Measurements from ENCODE around the gene EPHB6.

EPHB6 gene

DNA sequence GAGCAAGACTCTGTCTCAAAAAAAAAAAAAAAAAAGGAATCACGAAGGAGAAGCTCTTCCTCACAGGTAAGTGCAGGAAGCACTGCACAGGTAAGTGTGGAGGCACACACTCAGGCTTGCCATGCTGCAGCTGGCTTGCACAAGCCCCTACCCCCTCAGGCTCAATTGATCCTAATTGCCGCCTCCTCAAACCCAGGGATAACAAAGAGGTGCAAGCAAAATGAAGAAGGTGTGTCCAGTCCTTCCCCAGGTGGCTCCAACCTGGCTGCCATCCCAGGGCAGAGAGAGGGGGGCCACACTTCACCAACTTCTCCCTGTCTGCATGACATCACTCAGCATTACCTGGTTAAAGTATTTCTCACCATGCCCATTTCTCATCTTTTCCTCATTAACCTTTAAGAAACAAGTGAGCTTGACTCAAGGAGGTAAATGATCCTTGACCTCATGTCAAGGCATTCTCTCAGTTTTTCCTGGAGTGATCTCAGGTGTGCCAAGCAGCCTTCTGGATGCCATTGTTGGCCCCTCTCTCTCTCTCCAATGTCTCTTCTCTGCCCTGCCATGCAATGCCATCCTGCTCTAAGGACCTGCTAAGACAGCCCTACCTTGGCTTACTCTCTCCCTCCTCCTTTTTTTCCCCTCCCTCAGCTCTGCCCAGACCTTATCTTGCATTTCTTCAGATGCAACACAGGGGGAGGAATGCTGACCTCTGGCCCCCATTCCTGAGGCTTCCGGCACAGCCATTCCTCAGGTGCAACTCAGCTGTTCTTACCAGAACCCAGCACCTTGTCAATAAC lies 43.7 kb downstream of the EPHB6 start:
- ATAC-seq: no peak

DNA sequence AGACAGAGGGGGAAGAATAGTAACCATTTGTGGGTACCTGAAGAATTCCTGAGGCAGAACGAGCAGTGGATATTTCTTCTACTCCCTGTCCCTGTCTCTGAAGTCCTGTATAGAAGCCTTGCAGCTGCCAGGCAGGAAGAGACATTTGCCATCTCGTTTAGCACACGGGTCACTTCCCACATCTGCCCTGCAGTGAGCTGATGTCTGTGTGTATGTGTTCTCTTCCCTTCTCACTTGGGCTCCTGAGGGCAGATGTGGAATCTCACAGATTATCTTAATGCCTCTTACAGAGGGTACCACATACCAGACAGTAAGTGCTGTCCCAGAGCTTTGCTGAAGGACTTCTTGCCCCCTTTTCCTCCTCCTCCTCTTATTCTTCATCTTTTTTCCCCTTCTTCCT lies 44.8 kb downstream of the EPHB6 start:
- no peak for ATAC-seq

DNA sequence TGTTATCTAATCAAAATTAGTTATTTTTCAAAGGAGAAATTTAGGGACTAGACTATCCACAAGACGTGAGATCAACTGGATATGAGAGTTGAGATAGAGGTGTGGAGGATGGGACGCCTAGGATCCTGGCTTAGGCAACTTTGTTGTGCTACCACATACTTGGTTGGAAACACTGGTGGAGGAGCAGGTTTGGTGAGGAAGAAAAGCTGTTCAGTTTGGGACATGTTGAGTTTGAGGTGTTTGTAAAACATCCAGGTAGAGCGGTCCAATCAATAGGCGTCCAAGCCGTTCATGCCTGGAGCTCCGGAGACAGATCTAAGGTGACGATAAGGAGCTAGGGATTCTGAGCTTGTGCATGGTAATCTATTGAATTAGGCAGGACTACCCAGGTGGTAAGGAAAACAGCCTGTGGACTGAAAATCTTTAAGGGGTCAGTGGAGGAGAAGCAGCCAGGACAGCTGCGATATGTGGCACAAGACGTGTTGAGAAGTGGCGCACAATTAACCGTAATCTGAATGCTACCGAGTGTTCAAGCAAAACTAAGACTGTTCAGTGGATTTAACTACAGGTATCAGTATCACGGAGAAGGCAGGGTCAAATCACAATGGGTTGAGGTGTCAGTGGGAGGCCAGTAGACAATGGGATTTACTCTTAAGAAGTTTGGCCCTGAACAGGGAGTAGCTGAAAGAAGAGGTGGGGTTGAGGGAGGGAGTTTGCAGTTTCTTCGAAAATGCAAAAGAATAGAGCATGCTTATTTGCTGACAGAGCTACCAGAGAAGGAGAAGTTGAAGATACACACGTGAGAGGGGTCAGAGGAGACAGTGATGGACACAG lies 46.8 kb downstream of the EPHB6 start:
- no peak for ATAC-seq

DNA sequence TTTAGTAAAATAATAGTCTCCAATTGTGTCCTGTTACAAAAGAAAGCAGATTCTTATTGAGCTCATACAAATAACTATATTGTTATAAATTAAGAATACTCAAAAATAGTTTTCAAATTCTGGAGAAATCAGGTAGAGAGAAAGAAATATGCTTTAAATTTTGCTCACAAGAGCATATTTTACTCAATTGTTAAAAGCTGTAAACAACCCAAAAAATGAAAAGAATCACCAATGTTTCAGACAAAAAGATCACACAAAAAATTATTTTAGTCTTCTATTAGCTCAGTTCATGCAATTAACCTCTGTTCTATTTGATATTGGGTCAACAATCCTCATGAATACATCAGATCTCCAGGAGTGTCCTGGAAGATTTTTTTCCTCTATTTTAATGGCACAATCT lies 49.3 kb downstream of the EPHB6 start:
- no peak for ATAC-seq

DNA sequence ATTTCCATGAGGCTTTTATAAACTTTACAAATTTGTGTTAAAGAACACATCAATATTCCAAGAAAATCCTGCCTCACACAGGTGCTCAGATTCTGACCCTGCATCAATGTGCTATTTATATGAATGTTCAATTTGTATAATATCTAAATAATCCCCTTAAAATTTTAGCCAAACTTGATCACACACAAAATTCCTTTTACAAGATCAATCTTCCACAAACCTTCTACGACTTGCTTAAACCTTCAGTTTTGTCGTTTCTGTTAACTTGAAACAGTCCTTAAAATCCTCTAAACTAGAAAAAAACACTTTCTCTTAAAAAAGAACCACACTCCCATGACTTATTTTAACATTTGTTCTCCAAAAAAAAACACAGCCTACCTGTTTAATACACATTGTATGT lies 50.9 kb downstream of the EPHB6 start:
- no peak for ATAC-seq

DNA sequence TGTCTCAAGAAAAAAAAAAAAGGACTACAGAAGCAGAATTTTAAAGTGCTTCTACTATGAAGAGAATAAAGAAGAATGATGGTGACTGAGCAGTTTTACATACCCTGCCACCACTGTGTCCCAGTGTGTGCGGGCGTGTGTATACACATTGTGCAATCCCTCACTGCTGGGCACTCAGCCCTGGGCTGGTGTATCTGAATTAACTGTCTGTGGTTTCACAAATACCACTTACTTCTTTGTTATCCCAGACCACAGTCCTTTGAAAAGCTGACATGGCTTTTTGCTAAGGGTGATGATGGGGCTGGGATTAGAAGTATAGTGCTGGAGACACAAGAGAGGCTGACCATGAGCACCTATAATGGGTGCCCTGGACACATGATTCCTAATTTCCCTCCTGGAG lies 51.8 kb downstream of the EPHB6 start:
- ATAC-seq: no peak

DNA sequence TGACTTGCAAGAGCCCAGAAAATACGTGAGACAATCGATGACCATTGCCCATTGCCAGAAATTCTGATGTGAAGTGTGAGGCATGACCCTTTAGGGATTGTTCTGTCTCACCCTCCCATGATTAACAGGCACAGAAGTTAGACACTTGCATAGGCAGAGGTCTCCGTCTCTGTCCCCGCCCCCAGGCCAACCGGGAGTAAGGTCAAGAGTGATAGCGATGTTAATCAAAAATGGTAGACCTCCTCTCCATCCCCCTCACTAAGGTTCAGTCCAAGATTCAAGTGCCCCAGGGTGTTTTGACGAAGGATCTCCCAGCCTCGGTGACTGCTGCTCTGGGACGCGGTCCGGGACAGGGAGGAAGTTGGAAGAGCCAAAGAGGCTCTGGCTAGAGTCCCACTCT lies 53.4 kb downstream of the EPHB6 start:
- no peak for ATAC-seq

DNA sequence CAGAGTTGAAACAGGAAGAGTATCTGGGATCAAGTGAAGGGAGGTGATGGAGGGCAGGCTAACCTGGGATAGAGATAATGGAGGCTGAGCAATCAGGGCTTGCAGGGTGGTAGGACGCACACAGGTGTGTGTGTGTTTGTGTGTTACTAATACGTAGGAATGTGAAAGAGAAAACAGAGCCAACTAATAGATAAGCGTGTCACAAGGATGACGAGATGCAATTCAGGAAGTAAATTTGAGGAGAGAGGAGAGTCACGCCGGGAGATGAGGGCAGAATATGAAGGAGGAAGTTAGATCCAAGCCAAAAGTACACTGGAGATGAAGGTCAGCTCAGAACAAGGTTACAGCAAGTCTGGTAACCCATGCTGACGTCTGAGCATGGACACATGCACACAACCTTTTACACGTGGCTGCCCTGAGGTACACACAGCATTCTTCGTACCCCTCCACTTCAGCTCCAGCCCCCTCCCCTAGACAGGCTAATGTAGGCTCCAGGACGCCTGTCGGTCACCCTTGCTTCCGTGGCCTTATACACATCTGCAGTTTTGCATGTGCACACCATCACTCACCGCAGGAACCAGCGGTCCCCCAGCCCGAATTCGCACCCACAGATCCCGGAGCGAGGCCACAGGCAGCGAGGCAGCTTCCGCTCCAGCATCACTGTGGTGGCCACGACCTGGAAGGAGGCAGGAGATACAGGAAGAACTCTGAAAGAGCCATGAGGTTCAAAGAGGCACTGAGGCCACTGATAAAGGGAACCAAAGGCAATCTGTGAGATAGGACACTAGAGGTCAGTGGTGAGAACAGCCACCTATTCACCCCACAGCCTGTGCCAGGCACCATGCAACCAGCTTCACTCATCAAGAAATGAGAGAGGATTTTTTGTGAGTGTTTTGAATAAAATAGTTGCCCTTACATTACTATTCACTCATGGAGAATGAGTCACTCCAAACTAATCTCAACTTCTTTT lies 54.3 kb downstream of the EPHB6 start:
- no peak for ATAC-seq

DNA sequence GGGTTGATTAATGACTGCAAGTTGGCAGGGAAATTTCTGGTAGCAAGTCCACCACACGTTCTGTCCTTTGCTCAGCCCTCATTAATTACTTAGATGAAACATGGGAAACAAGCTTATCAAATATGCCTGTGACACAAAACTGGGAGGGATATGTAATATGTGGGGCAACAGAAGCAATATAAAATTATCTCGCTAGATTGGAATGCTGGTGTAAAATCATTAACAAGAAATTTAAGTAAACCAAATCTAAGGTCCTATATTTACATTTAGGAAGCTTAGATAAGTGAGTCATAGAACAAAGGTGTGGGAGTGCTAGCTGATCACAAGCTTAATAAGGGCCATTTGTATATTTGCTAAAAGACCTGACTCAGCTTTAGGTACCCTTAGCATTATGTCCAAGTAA lies 55.2 kb downstream of the EPHB6 start:
- ATAC-seq: no peak

DNA sequence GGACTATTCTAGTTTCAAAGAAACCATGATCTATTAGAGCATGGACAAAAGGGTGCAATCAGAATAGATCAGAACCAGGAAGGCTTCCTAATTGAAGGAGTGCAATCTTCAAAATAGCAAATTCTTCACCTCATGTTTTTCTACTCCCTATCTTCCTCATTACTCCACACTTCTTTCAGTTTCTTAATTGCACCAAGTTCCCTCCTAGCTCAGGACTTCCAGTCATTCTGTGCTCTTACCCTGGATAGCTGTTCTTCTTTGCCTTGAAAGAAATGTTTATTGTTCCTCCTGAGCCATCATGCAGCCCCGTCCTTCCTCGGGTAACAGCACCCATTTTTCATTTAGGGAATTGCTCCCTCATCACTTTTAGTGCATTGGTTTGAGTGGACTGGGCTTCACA lies 55.6 kb downstream of the EPHB6 start:
- ATAC-seq: no peak

DNA sequence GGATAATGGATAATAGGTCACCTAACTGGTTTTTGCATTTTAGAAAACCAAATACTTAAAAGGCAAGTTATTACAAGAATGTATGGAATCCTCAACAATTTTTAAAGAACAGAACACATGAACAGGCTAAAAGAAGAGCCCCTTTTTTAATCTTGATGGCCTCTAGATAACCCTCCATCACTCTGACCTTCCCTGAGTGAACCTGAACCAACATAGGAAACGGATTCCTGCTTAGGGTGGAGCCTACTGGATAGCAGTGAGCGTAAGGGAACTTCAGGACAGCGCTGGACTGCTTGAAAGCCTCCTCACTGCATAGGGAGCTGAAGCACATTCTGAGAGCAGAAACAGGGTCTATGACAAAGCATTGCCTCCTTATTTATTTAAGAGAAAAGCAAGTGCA lies 58.2 kb downstream of the EPHB6 start:
- no peak for ATAC-seq

DNA sequence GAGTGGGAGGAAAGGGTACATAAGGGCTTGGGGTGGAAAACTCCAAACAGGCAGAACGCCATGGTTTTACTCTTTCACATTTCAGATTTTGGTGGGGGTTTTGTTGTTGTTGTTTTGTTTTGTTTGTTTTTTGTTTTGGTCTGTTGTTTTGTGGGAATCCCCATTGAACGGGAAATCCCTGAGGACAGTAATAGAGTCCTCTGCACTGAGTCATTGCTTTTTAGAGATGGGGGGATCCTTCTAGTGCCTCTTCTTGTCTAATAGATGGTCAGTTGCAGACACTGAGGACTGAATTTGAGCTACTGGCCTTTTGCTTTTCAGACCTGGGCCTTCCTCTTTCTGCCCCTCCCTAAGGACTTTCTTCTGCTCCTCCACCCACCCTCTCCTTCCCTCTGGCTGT lies 58.7 kb downstream of the EPHB6 start:
- ATAC-seq: no peak

DNA sequence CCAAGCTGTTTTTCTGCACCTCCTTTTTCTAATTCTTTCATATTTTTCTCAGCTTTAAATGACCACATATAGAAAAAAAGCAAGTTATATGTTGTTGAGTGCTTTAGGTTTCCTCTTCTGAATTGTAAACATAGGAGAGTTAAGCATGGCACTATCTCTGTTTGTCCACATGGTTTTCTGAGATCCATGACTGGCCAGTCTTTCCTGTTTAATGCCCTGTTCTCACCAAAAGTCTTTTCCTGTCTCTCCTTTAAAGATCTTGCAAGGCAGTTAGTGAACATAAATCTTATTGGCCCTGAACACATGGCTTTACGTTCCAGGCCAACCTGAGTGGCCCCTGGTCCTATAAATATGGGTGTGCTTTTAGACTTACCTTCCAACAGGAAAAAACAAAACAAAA lies 59.2 kb downstream of the EPHB6 start:
- no peak for ATAC-seq

DNA sequence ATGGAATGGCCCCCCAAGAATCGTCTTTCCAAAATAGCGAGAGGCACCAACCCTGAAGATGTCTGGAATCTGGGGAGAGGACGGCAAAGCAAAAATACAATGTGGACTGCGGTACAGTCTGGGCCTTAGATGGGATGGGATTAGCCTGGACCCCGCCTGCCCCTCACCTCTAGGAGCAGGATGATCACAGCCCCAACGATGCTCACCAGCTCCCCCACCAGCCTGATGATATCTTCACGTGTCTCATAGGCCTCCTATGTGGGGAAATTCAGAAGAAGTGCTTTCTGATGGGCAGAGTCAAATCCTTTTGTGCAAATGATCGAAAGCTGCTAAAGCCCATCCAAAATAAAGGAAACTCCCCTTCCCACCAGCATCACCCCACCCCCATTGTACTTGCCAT lies 60.4 kb downstream of the EPHB6 start:
- no peak for ATAC-seq

DNA sequence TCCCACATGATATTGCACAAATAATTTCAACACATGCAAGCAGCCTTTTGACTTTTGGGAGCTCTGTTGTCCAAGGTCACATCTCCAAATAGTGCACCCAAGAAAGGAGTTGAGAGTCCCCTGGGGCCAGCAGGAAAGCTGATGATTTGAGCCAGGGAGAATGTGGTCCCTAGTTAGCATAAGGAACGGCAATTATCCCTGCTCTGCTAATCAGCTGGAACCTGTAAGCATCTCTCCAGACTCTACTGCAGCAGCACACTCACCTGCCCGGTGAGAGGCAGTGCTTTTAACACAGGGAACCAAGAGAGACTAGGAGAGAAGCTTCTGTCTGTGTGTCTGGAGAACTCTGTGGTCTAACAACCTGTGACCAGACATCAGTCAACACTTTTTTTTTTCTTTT lies 61.6 kb downstream of the EPHB6 start:
- no peak for ATAC-seq

DNA sequence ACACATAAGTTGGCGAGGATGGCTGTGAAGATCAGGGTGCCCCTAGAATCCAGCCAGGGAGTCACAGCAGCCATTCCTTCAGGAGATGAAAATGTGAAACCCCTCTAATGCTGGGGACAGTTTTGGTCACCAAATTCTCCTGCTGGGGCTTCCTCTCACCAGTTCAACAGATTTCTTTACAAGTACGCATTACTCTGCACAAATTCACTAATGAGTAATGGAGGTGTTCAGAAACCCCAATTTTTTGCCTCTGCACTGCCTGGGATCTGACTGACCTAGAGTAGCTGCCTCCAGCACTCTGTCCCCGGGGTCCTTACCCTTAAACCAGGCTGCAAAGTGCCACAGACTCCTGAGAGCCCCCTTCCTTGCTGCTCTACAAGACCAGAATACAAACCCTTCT lies 62.6 kb downstream of the EPHB6 start:
- ATAC-seq: no peak

DNA sequence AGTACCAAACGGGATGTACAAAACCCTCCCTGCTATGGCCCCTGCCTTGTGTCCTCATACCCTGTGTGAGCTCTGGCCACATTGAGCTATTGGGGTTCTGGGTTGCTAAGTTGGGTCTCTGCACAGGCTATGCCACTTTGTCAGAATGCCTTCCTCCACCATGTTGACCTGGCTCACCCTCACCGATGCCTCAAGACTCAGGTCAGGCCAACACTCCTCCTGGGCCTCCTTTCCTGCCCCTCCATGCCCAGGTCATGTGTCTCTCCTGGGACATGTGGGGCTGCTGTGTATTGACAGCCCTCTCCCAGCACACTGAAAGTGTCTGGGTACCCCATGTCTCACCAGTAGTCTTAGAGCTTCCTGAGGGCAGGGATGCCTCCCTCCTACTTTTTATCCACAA lies 64.0 kb downstream of the EPHB6 start:
- no peak for ATAC-seq

DNA sequence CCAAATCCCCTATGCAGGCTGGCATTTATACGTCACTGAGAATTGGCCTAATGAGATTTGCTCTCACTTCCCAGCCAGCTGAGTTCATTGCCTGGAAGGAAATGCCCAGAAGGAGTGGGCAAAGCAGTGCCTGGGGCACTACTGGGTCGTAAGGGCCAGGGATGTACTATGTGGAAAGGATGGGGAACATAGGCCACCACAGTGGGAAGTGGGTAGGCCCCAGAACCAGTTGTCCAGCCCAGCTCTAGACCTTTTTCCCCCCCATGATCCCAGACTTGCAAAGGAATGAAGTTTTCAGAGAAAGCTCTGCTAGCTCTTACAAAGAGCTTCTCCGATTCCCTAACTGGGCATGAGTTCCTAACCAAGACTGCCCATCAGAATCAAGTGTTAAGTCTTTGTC lies 64.8 kb downstream of the EPHB6 start:
- ATAC-seq: no peak

Measured in activated CD4-positive, CD25-positive, alpha-beta regulatory T cell treated with anti-CD3 and anti-CD28 coated beads, Interleukin-2, amount 50 U/mL, for 24 hours (primary cell).